Measurements from ENCODE around the gene PPP1R36. TPM values are rescaled to one million over a fixed set of nuclear protein-coding genes. Genes with fewer than 3 reads are reported as not detected.

Gene PPP1R36
- total and polyA plus RNA-seq, 2 donors (not counting 1 experiment from before 2014, with no cell fraction given): 0.87 to 1.3 TPM

- H3K36me3 ChIP-seq (ENCODE audit: control insufficient read depth, insufficient read depth, low read length): no peaks in the 10 kb centered on the region
- peak; percentile 4 to 18 for DNase-seq (ENCODE audit: low read depth in 2 of 2)
- no peak overlapping the region for H3K27ac ChIP-seq (ENCODE audit: insufficient read depth, low read length)
- TF ChIP-seq EZH2 (IDR thresholded peaks at IDR 0.05; ENCODE audit: low read length, missing control alignments) (no peak), CTCF (conservative IDR thresholded peaks at IDR 0.05 in 1 of 2, IDR thresholded peaks at IDR 0.05 in 1 of 2; ENCODE audit: low read depth in 1 of 2, low read length in 2 of 2) (no peak)
- peaks cover 6% of the 10 kb centered on the region for H3K4me1 ChIP-seq (ENCODE audit: control insufficient read depth, extremely low read depth, insufficient read depth, low read length)
- H3K79me2 ChIP-seq (ENCODE audit: control insufficient read depth, insufficient read depth, low read length): no peaks in the 10 kb centered on the region
- peaks cover 6% of the 10 kb centered on the region for H3K9me3 ChIP-seq (ENCODE audit: control insufficient read depth, insufficient read depth, low read depth, low read length)
- peak overlapping the region; percentile 77 for H3K4me2 ChIP-seq (ENCODE audit: extremely low read depth, insufficient read depth, low read length)
- peak overlapping the region; percentile 39 to 63 (median 52) for H3K4me3 ChIP-seq (replicated peaks in 1 of 4; ENCODE audit: control extremely low read depth in 1 of 4, insufficient read depth in 1 of 4, low read depth in 3 of 4, low read length in 4 of 4)
- H3K9ac ChIP-seq (ENCODE audit: insufficient read depth, low read length): no peak overlapping the region
- no peaks in the 10 kb centered on the region for H4K20me1 ChIP-seq (ENCODE audit: control insufficient read depth, extremely low read depth, insufficient read depth, low read length)
- H3K27me3 ChIP-seq (ENCODE audit: control insufficient read depth, insufficient read depth, low read length): peaks cover 12% of the 10 kb centered on the region
- peak overlapping the region; percentile 47 for H2AFZ ChIP-seq (ENCODE audit: low read length)
These were observed 8.3 kb upstream of the PPP1R36 start for GRCh38 chr14:64541261-64541971.

- DNase-seq (ENCODE audit: low read depth in 2 of 2): no peak
- Histone ChIP-seq H2AFZ (ENCODE audit: low read length) (peak overlapping the region; percentile 47), H3K79me2 (ENCODE audit: control insufficient read depth, insufficient read depth, low read length) (no peaks in the 10 kb centered on the region), H3K4me2 (ENCODE audit: extremely low read depth, insufficient read depth, low read length) (peak overlapping the region; percentile 77), H3K36me3 (ENCODE audit: control insufficient read depth, insufficient read depth, low read length) (no peaks in the 10 kb centered on the region), H3K9ac (ENCODE audit: insufficient read depth, low read length) (peak overlapping the region; percentile 13), H3K27me3 (ENCODE audit: control insufficient read depth, insufficient read depth, low read length) (peaks cover 12% of the 10 kb centered on the region), H3K4me3 (replicated peaks in 1 of 4; ENCODE audit: control extremely low read depth in 1 of 4, insufficient read depth in 1 of 4, low read depth in 3 of 4, low read length in 4 of 4) (peak overlapping the region; percentile 39 to 63 (median 52)), H3K4me1 (ENCODE audit: control insufficient read depth, extremely low read depth, insufficient read depth, low read length) (peaks cover 6% of the 10 kb centered on the region), H3K9me3 (ENCODE audit: control insufficient read depth, insufficient read depth, low read depth, low read length) (peaks cover 6% of the 10 kb centered on the region), H3K27ac (ENCODE audit: insufficient read depth, low read length) (no peak overlapping the region), H4K20me1 (ENCODE audit: control insufficient read depth, extremely low read depth, insufficient read depth, low read length) (no peaks in the 10 kb centered on the region)
- peak; percentile 68 for TF ChIP-seq EZH2 (IDR thresholded peaks at IDR 0.05; ENCODE audit: low read length, missing control alignments)
- TF ChIP-seq CTCF (conservative IDR thresholded peaks at IDR 0.05 in 1 of 2, IDR thresholded peaks at IDR 0.05 in 1 of 2; ENCODE audit: low read depth in 1 of 2, low read length in 2 of 2): no peak
These were observed 7.6 kb upstream of the PPP1R36 start for GRCh38 chr14:64541972-64542835.

- no peak for DNase-seq (ENCODE audit: low read depth in 2 of 2)
- peaks cover 12% of the 10 kb centered on the region for H3K27me3 ChIP-seq (ENCODE audit: control insufficient read depth, insufficient read depth, low read length)
- H2AFZ ChIP-seq (ENCODE audit: low read length): no peak overlapping the region
- H3K27ac ChIP-seq (ENCODE audit: insufficient read depth, low read length): no peak overlapping the region
- no peaks in the 10 kb centered on the region for H4K20me1 ChIP-seq (ENCODE audit: control insufficient read depth, extremely low read depth, insufficient read depth, low read length)
- no peaks in the 10 kb centered on the region for H3K36me3 ChIP-seq (ENCODE audit: control insufficient read depth, insufficient read depth, low read length)
- H3K9me3 ChIP-seq (ENCODE audit: control insufficient read depth, insufficient read depth, low read depth, low read length): peaks cover 6% of the 10 kb centered on the region
- H3K4me2 ChIP-seq (ENCODE audit: extremely low read depth, insufficient read depth, low read length): peak overlapping the region; percentile 77
- H3K9ac ChIP-seq (ENCODE audit: insufficient read depth, low read length): no peak overlapping the region
- TF ChIP-seq CTCF (conservative IDR thresholded peaks at IDR 0.05 in 1 of 2, IDR thresholded peaks at IDR 0.05 in 1 of 2; ENCODE audit: low read depth in 1 of 2, low read length in 2 of 2): no peak
- no peak for TF ChIP-seq EZH2 (IDR thresholded peaks at IDR 0.05; ENCODE audit: low read length, missing control alignments)
- H3K4me3 ChIP-seq (replicated peaks in 1 of 4; ENCODE audit: control extremely low read depth in 1 of 4, insufficient read depth in 1 of 4, low read depth in 3 of 4, low read length in 4 of 4): peak overlapping the region in 3 of 4 experiments; percentile 51 to 63 (median 53)
- no peaks in the 10 kb centered on the region for H3K79me2 ChIP-seq (ENCODE audit: control insufficient read depth, insufficient read depth, low read length)
- peaks cover 6% of the 10 kb centered on the region for H3K4me1 ChIP-seq (ENCODE audit: control insufficient read depth, extremely low read depth, insufficient read depth, low read length)
These were observed 6.9 kb upstream of the PPP1R36 start for GRCh38 chr14:64542836-64543201.

All from fibroblast of lung (primary cell).